GM18519 (cell line): ENCODE measurements around the gene LZTS2.
"Not testable (repeated sequence)": the region's sequence is repeated elsewhere in the genome, so short reads cannot be mapped to it uniquely, and the experiment has no call there.

ENCODE experiments used
- ATAC-seq: cut with Tn5 transposase; IDR thresholded peaks from one replicate; pipeline ENCODE4 v1.9.1; 2021; ENCODE audit warnings: mild to moderate bottlenecking, moderate library complexity; ENCODE audit not compliant: unreplicated experiment, low FRiP score

LZTS2 gene, protein sequence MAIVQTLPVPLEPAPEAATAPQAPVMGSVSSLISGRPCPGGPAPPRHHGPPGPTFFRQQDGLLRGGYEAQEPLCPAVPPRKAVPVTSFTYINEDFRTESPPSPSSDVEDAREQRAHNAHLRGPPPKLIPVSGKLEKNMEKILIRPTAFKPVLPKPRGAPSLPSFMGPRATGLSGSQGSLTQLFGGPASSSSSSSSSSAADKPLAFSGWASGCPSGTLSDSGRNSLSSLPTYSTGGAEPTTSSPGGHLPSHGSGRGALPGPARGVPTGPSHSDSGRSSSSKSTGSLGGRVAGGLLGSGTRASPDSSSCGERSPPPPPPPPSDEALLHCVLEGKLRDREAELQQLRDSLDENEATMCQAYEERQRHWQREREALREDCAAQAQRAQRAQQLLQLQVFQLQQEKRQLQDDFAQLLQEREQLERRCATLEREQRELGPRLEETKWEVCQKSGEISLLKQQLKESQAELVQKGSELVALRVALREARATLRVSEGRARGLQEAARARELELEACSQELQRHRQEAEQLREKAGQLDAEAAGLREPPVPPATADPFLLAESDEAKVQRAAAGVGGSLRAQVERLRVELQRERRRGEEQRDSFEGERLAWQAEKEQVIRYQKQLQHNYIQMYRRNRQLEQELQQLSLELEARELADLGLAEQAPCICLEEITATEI

DNA sequence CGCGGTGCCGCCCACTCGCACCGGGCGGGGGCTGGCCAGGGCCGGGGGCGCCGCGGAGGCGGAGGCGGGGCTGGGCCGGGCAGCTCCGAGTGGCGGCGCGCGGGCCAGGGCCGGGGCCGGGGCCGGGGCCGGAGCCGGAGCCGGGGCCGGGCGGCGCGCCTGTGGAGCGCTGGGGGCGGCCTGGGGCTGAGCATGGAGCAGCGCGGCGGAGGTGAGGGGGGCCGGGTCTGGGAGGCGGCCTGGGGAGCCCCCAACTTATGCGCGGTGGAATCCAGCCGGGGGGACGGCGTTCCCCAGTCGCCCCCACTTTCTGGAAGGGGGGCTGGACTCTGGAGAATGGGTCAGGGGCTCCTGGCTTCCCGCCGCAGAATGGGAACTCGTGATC is at the start of gene LZTS2:
Gene LZTS2 (plus strand): TSS at position 67 of the 385 bp plus-strand sequence. CDS start 2,731 bp downstream, outside the sequence.
- ATAC-seq = no peak

DNA sequence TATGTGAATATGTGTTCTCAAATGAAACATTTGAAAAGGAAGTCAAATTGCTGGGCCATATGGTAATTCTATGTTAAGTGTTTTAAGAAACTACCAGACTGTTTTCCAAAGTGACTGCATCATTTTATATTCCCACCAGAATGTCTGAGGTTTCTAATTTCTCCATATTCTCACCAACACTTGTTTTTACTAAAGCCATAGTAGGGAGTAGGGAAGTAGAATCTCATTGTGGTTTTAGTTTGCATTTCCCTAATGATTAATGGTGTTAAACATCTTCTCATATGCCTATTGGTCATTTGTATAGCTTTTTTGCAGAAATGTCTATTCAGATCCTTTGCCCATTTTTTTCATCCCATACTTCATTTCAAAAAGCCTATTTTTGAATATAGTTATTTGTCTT is 39.4 kb upstream of the LZTS2 start:
- no peak for ATAC-seq

DNA sequence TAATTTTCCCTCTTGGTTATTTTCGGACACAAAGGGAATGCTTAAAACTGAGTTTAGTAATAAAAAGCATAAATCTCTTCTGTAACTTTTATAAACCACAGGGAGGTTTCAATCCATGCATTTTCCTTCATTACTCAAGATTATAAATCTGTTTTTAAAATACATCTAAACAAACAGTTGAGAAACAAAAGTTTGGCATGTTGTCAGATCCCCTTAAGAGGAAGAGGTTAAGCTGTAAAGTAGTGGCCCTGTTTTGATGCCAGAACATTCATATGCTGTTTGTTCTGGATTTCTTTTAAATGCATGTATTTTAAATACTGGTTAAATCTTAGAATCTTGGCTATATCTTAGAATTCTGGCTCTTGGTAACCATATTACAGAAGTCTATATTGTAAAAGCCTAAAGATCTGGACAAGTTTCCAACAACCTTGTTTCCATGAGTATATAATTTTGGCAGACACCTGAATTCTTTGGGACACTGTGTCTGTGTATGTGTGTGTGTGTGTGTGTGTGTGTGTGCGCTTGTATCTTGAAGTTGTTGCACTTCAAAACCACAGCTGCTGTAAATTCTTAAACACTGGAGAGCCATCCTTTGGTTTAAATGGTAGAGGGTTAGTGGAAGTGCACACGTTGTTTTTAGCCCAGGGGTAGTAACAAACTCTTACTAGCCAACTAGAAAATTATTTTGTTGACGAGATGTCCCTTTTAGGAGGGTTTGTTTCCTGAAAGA is 37.1 kb upstream of the LZTS2 start:
- ATAC-seq = no peak

DNA sequence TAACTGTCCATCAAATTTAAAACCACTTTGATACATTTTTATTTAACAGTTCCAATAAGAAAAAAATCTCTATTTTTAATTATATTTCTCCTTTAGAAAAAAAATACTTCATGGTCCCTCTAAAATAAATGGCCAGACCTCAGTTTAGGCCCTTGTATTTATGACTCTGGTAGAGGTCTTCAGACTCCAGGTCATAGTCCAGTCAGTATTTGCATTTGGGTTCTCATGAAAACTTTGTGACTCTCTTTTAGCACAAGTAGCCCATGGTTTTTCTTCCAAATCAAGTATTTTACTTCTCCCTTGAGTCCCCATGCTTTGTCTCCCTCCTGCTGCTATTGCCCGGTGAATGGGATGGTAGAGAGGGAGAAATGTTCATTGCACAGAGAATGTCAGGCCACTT is 35.8 kb upstream of the LZTS2 start:
- ATAC-seq = no peak

DNA sequence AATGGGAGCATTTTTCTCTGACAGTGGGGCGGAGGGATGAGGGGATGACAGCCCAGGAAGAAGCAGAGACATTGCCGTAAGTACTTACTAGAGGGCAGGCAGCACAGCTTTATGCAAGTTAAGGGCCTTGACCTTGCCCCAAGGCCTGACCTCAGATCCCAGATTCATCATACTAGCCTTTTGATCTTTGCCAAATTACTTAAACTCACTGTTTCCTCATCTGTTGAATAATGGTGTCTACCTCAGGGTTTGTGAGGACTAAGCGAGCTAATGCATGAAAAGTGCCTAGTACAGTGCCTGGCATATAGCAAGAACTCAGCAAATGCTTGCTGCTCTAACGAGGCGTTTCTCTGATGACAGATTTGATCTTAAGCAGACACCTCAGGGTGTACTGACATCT is 33.8 kb upstream of the LZTS2 start:
- ATAC-seq = no peak

DNA sequence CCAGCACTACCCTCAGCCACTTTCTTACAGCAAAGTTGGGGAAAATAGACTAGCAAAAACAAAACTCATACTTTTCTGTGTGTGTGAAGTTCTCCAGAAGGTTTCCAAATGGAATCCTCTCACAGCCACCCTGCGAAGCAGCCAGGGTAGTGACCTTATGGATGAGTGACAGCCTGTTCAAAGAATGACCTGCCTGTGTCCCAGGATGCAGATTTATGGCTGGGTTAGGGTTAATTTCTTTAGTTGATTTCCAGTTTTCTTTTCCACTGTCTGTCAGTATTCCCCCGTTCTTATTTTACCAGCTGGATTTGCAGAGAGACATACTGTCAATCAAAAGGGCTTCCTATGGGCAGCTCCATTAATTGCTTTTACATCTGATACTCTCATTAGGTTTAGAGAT is 32.7 kb upstream of the LZTS2 start:
- no peak for ATAC-seq

DNA sequence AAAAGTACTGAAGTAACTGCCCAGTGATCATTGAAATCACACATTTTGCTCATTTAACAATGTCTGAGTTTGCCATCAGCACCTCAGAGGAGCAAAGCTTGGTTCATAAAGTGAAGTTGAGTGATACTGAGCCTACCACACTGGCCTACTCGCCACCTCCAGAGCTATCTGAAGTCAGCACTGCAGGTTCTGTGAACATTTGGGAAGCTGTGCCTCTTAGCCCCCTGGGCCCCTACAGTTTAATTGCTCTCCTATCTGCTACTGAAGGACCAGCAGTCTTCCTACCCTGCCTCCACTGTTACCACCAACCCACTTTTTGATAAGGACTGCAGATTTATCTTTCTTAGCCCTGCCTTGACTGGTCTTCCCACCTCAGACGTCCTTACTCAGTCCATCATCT is 32.3 kb upstream of the LZTS2 start:
- no peak for ATAC-seq

DNA sequence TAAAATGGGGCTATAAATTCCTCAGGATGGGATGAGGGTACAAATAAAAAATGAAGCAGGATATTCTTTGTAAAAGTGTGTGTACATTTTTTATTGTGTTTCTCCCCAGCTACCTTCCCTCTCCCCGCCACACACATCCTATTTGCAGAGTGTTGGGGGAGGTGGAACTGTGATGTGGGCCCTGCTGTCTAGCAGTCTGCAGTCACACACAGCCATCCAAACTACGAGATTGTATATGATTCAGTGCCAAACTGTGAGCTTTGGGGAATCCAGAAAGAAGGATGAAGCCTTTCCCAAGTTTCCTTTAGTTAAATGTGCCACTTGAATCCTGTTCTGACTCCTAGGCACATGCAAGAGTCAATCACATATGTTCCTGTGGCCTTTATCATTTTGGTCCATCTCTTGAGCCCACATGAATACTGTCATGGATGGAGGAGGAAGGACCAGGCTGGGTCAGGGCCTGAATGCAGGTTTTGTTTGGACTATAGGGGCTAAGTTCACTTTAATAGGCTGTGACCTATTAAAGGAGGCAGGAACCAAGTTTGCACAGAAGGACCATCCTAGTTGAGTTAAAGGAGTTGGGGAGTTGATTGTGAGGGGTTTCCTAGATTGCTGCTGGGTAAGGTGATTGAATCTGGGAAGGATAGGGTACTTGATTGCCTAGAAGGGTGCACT is 31.4 kb upstream of the LZTS2 start:
- no peak for ATAC-seq

DNA sequence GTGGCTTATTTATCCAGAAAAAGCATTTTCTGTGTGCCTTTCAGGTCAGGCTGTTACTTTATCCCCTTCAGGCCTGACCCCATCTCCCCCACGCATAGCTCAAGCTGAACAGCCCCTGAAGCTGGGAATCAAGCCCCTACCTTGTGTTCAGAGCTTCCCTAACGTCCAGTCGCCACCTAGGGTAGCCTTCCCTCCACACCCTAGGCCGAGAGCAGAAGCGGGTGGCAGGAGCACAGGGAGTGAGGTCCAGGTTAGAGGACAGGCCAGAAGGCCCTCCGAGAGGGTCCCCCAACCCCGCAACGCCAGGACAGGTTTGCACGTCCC is 30.8 kb upstream of the LZTS2 start:
- no peak for ATAC-seq

DNA sequence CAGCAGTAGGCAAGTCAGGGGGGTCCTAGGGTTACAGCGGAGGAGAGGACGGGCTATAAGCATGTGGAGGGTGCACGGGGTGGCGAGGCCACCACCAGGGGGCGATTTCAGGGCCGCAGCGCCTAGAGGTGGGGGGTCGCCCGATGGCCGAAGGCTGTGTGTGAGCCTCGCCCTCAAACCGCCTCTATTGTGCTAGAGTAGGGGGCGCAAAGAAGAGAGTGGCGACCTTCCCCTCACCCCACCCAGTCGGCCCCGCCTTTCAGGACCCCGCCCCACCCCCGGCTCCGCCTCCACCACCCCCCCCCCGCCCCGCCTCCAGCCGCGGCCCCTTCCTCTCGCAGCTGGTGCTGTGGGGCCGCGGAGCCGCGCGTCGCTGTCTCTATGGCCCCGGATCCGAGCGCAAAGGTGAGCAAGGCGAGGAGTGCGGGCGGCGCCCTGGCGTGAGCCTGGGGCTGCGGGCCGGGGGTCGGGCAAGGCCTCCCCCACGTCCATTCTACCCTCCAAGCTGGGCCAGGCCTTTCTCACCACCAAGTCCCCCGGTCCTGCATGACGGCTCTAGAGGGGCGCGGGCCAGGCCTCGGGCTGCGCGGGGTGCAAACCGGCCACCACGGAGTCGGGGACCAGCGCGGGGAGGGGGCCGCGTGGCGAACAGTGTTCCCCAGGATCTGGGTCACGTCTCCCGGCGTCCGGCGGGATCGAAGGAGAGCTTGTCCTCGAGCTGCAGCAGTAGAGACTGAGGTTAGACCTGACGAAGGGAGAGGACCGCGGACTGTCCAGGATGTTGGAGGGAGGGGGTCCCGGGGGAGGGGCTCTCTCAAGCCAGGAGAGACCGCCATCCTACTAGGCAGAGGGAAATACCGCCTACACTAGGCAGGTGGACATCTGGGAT is 30.2 kb upstream of the LZTS2 start, which contains the start of gene SEMA4G:
Gene SEMA4G (plus strand): TSS at position 318 of the 889 bp plus-strand sequence. CDS start 3,409 bp downstream, outside the sequence.
- no peak for ATAC-seq

DNA sequence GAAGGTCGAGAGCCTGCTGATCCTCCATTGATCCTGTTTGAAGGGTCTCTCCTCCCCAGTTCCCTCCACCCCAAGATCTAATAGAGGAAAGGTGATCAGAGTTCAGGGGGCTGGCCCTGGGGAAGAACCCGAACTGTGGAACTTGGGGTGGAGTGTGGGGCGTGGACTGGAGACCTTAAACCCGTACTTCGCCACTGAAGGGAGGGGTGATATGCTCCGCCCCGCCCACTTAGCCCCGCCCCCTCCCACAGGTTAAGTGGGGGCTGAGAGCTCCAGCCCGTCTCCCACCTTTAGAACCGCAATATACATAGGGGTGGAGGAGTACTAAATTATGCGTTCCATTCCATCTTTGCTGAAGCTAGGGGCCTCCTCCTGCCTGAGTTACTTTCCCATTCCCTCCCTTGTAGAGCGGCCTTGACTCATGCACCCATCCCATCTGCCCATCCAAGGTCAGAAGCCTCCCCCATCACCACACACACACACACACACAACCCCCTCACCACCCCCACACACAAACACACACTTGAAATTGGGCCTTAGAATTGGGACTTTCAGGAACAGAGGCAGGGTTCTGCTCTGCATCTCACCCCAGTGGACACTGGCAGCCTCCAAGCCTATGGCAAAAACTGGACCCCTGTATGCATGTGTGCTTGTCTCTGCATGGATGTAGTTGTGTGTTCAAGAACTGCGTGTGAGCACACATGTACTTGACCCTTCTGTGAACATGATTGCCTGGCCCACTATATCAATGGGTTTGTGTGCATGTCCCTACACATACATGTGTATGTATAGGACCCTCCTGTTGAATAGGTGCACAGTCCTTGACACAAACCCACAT is 29.3 kb upstream of the LZTS2 start:
- no peak for ATAC-seq

DNA sequence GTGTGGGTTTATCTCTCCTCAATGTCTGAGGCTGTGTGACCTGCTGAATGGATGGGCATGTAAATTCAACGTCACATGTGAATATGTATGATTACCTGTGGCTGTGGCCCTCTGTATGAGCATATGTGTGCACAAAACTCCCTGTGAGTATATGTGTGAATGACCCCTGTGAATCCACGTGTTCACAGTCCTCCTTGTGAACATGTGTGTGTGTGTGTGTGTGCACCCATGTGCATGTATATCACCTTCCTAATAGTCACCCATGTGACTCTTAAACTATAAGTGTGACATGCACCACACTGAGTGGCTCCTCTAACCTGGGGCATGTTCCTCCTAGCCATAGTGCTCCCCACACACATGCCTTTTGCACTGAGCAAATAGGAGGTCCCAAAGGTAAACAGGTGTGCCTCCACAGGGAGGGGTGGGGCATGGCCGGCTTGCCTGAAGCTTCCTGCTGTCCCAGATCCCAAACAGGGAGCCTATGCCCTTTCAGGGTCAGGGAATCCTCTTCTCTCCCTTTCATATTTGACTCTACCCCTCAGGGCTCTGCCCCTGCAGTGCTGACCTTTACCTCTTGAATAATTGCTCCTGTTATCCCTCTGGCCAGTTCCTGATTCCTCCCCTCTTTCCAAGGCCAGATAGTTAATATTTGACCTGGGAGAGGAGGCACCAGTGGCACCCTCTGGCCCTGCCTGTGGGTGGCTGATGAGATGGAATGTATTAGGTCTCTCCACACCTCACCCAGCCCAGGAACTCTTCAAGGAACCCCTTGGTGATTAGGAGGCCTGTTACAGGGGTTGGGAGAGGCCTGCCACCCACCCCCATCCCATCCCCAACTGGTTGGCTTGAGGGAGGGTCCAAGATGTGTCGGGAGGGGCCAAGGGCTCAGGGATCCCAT is 28.4 kb upstream of the LZTS2 start:
- ATAC-seq = no peak

DNA sequence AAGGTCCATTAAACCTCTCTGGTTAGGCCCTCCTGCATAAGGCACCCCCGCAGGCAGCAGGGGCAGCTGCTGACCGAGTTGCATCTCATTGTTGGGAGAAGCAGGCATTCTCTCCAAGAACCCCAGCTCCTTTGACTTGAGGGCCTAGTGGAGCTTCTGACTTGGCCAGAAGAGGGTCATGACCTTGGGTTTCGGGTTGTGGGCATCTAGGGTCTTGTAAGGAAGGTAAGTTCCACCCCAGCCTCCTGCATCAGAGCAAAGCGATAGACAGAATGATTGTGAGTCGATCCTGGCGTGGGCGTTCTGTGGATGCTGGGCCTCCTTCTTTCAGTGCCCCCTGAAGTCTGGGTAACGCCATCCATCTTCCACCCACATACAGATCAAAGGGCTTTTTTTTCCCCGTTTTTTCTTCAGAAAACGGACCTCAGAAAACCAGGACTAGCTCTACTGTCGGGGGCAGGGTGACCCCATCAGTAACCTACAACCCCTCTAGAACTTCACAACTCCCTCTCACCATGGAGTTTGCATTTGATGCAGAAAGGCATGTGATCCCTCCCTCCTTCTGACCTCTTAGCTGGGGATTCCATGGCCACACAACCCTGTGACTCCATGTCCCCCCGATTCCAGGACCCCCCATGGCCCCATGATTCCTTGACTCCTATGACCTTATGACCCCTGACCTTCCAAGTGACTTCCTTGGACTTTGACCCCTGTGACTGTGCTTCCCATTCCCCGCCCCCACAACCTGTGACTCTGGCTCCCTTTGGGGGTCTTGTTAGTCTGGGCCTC is 27.3 kb upstream of the LZTS2 start:
- no peak for ATAC-seq

DNA sequence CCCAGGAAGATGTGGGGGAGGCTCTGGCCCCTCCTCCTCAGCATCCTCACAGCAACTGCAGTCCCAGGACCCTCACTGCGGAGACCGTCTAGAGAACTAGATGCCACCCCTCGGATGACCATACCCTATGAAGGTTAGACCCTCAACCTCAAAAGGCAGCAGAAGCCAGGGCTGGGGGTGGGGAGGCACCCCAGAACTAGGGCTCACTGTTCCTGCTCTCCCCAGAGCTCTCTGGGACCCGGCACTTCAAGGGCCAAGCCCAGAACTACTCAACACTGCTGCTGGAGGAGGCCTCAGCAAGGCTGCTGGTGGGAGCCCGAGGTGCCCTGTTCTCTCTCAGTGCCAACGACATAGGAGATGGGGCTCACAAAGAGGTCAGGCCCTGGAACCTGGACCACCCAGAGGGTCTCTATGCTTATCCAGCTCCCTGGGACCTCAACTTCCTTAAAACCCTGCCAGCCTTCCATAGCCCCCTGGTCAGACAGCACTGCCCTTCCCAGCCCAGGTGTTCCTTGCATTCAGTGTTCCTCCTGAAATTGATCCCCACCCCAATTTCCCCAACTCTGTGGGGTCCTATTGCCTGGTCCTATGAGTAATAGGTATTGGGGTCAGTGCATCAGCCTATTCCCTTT is 26.6 kb upstream of the LZTS2 start:
- ATAC-seq = no peak

DNA sequence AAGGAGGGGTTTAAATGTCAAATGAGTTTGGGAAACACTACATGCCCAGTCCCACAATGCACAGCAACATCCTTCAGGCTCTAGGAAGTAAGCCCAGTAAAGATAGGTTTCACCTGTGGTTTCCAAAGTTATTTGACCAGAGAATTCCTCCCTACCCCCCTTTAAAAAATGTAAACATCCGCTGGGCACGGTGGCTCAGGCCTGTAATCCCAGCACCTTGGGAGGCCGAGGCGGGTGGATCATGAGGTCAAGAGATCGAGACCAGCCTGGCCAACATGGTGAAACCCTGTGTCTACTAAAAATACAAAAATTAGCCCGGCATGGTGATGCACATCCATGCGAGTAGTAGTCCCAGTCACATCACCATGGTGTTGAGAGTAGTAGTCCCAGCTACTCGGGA is 24.2 kb upstream of the LZTS2 start:
- ATAC-seq = not testable (repeated sequence)

DNA sequence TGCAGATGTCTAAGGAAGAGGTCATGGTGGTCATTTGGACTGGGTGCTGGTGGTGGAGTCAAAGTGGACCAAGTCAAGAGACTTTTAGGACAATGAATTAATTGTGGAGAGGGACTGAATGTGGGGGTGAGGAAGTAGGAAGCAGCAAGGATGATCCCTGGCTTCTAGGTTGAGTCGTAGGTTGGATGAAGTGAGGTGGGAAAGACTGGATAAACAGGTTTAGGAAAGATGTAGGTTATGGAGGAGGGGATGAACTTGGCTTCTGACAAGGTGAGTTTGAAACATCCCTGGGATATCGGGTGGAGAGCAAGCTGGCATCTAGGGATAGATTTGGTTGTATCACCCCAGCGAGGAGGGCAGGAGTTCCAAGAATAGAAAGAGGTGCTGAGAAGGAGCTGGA is 22.7 kb upstream of the LZTS2 start:
- ATAC-seq = no peak

DNA sequence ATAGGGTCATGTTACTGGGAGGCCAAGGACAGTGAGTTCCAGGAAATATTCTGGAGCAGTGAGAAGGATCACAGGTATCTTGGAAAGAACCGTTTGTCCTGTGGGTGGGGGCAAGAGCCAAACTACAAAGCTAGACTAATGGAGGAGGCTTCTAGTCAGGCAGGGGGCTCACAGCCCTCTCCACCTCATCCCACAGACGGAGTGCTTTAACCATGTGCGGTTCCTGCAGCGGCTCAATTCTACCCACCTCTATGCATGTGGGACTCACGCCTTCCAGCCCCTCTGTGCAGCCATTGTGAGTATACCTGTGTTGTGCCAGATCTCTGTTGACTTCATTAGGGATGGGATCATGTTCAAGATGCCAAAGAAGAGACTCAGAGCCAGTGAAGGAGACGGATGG is 22.2 kb upstream of the LZTS2 start:
- ATAC-seq = no peak
